Measurements from ENCODE around the gene MB21D2.

The MB21D2 gene

GRCh38 chr3:192866804-192867203 is 50.9 kb downstream of the MB21D2 start:
- Histone ChIP-seq H4K20me1 (ENCODE audit: low read depth, low read length) (no peaks in the 10 kb centered on the region), H3K9me3 (ENCODE audit: insufficient read depth, low read length) (no peaks in the 10 kb centered on the region), H2AFZ (ENCODE audit: low read depth, low read length, severe bottlenecking) (no peak overlapping the region), H3K27me3 (ENCODE audit: low read length) (no peaks in the 10 kb centered on the region), H3K4me3 (ENCODE audit: insufficient read depth, low read length, poor library complexity, severe bottlenecking) (no peak overlapping the region), H3K79me2 (ENCODE audit: insufficient read depth, low read length) (no peaks in the 10 kb centered on the region), H3K4me2 (ENCODE audit: low read depth, low read length, poor library complexity, severe bottlenecking) (no peak overlapping the region), H3F3A (ENCODE audit: insufficient read depth) (no peaks in the 10 kb centered on the region), H3K9me2 (replicated peaks; ENCODE audit: insufficient read depth, low read length) (no peaks in the 10 kb centered on the region), H3K27ac (ENCODE audit: low read depth, low read length) (no peak overlapping the region), H3K36me3 (ENCODE audit: low read length) (no peaks in the 10 kb centered on the region), H3K9ac (ENCODE audit: low read length) (no peak overlapping the region)
- no peak for TF ChIP-seq EZH2phosphoT487 (conservative IDR thresholded peaks at IDR 0.05; ENCODE audit: low read length)
- TF ChIP-seq CTCF (IDR thresholded peaks at IDR 0.05; ENCODE audit: insufficient read depth, low read length, poor library complexity, severe bottlenecking), result no peak

GRCh38 chr3:192864941-192865340 is 52.7 kb downstream of the MB21D2 start:
- Histone ChIP-seq H3K27me3 (ENCODE audit: low read length) (no peaks in the 10 kb centered on the region), H3K79me2 (ENCODE audit: insufficient read depth, low read length) (no peaks in the 10 kb centered on the region), H3K9me2 (replicated peaks; ENCODE audit: insufficient read depth, low read length) (no peaks in the 10 kb centered on the region), H3K36me3 (ENCODE audit: low read length) (no peaks in the 10 kb centered on the region), H3K9ac (ENCODE audit: low read length) (no peak overlapping the region), H3K4me2 (ENCODE audit: low read depth, low read length, poor library complexity, severe bottlenecking) (no peak overlapping the region), H3K4me3 (ENCODE audit: insufficient read depth, low read length, poor library complexity, severe bottlenecking) (no peak overlapping the region), H3F3A (ENCODE audit: insufficient read depth) (no peaks in the 10 kb centered on the region), H2AFZ (ENCODE audit: low read depth, low read length, severe bottlenecking) (no peak overlapping the region), H3K9me3 (ENCODE audit: insufficient read depth, low read length) (no peaks in the 10 kb centered on the region), H4K20me1 (ENCODE audit: low read depth, low read length) (no peaks in the 10 kb centered on the region), H3K27ac (ENCODE audit: low read depth, low read length) (no peak overlapping the region)
- no peak for TF ChIP-seq CTCF (IDR thresholded peaks at IDR 0.05; ENCODE audit: insufficient read depth, low read length, poor library complexity, severe bottlenecking)
- no peak for TF ChIP-seq EZH2phosphoT487 (conservative IDR thresholded peaks at IDR 0.05; ENCODE audit: low read length)

GRCh38 chr3:192863091-192863420 is 54.6 kb downstream of the MB21D2 start:
- Histone ChIP-seq H3K79me2 (ENCODE audit: insufficient read depth, low read length) (no peaks in the 10 kb centered on the region), H2AFZ (ENCODE audit: low read depth, low read length, severe bottlenecking) (no peak overlapping the region), H3K27me3 (ENCODE audit: low read length) (no peaks in the 10 kb centered on the region)

More at GRCh38 chr3:192863091-192863420, 54.6 kb downstream of the MB21D2 start:
- no peaks in the 10 kb centered on the region for H3K9me3 ChIP-seq (ENCODE audit: insufficient read depth, low read length)
- no peak overlapping the region for H3K4me3 ChIP-seq (ENCODE audit: insufficient read depth, low read length, poor library complexity, severe bottlenecking)
- no peaks in the 10 kb centered on the region for H4K20me1 ChIP-seq (ENCODE audit: low read depth, low read length)
- H3K36me3 ChIP-seq (ENCODE audit: low read length), result no peaks in the 10 kb centered on the region
- no peak overlapping the region for H3K27ac ChIP-seq (ENCODE audit: low read depth, low read length)
- H3F3A ChIP-seq (ENCODE audit: insufficient read depth), result no peaks in the 10 kb centered on the region
- no peak overlapping the region for H3K9ac ChIP-seq (ENCODE audit: low read length)
- TF ChIP-seq CTCF (IDR thresholded peaks at IDR 0.05; ENCODE audit: insufficient read depth, low read length, poor library complexity, severe bottlenecking), result no peak
- TF ChIP-seq EZH2phosphoT487 (conservative IDR thresholded peaks at IDR 0.05; ENCODE audit: low read length), result no peak
- no peaks in the 10 kb centered on the region for H3K9me2 ChIP-seq (replicated peaks; ENCODE audit: insufficient read depth, low read length)
- no peak overlapping the region for H3K4me2 ChIP-seq (ENCODE audit: low read depth, low read length, poor library complexity, severe bottlenecking)

Measured in SU-DHL-6 (cell line).